HepG2 (cell line): ENCODE measurements around the gene SAP25. TPM values are rescaled to one million over a fixed set of nuclear protein-coding genes. Genes with fewer than 3 reads are reported as not detected.

ENCODE experiments used
- ADNP ChIP-seq: sonication (generic); formaldehyde crosslinking; IDR thresholded peaks from 2 replicates; pipeline ENCODE4 v1.4.0; 2020; ENCODE audit warnings: missing genetic modification reagents
- CENPT ChIP-seq: sonication (generic); formaldehyde crosslinking; IDR thresholded peaks from 2 replicates; pipeline ENCODE4 v1.8.0; 2022; ENCODE audit warnings: low read depth, mild to moderate bottlenecking, moderate library complexity, missing genetic modification reagents
- FOXA1 ChIP-seq, 2 experiments: fragments of 450-650 bp in 1 of 2; sonication (generic) in 1 of 2; formaldehyde crosslinking in 1 of 2; IDR thresholded peaks; 2 replicates each; pipeline versions ENCODE4 v1.4.0 to v1.6.1; 2016 to 2020; ENCODE audit warnings: missing genetic modification reagents in 1 of 2
- GABPB1 ChIP-seq: IDR thresholded peaks from 2 replicates; pipeline ENCODE4 v1.6.1; 2016; ENCODE audit warnings: mild to moderate bottlenecking, missing genetic modification reagents, moderate library complexity, missing compliant biosample characterization
- MIER3 ChIP-seq: IDR thresholded peaks from 2 replicates; pipeline ENCODE4 v1.6.1; 2016; ENCODE audit warnings: missing compliant biosample characterization, borderline replicate concordance
- NR2F6 ChIP-seq, 2 experiments: IDR thresholded peaks; 2 replicates each; pipeline ENCODE4 v1.6.1; 2016; ENCODE audit warnings: antibody characterized with exemption in 1 of 2, mild to moderate bottlenecking in 1 of 2
- POLR2G ChIP-seq: fragments of 200-400 bp; formaldehyde crosslinking; IDR thresholded peaks from 2 replicates; pipeline ENCODE4 v1.6.1; 2018; ENCODE audit warnings: mild to moderate bottlenecking, low read depth, low read length, moderate library complexity
- RARG ChIP-seq: sonication (generic); formaldehyde crosslinking; IDR thresholded peaks from 2 replicates; pipeline ENCODE4 v1.4.0; 2020; ENCODE audit warnings: low read depth, mild to moderate bottlenecking, missing genetic modification reagents
- RBM22 ChIP-seq: fragments of 200-400 bp; formaldehyde crosslinking; optimal IDR thresholded peaks from 2 replicates; pipeline ENCODE3; 2017; ENCODE audit warnings: mild to moderate bottlenecking, low read length, moderate library complexity
- ZNF562 ChIP-seq: sonication (generic); formaldehyde crosslinking; IDR thresholded peaks from 2 replicates; pipeline ENCODE4 v1.8.0; 2022; ENCODE audit warnings: missing genetic modification reagents, borderline replicate concordance
- polyA plus RNA-seq, 8 experiments: library from polyadenylated mRNA; depleted of rRNA in 3 of 8; stranded (reverse) in 7 of 8; unstranded in 1 of 8; fragments of >200 nt; fragmentation: Illumina TruSeq in 4 of 8; extraction: Trizol in 4 of 8; gene quantifications; 2 replicates each; pipeline versions ENCODE4 v1.2.1 to v1.2.3, GENCODE V29; 2011 to 2016; ENCODE audit warnings: low read depth in 4 of 8, missing spikeins in 1 of 8, mixed read lengths in 1 of 8; ENCODE audit not compliant: insufficient read depth in 1 of 8
- total RNA-seq, 5 experiments: library from RNA; depleted of rRNA; stranded (reverse); fragments of >200 nt; fragmentation: Illumina TruSeq; extraction: Trizol; gene quantifications; 2 replicates each; pipeline ENCODE4 v1.2.3, GENCODE V29; 2016; ENCODE audit warnings: low read depth in 1 of 5
- TF ChIP-seq, protein P1 (sequence below): sonication (generic); formaldehyde crosslinking; IDR thresholded peaks from 2 replicates; pipeline ENCODE4 v1.4.0; 2020; ENCODE audit warnings: missing genetic modification reagents
- TF ChIP-seq, protein P2 (sequence below): sonication (generic); formaldehyde crosslinking; IDR thresholded peaks from 2 replicates; pipeline ENCODE4 v1.5.0; 2020; ENCODE audit warnings: missing genetic modification reagents, mild to moderate bottlenecking, borderline replicate concordance
- TF ChIP-seq, protein P3 (sequence below): IDR thresholded peaks from 2 replicates; pipeline ENCODE4 v1.6.1; 2016; ENCODE audit warnings: control low read depth
- TF ChIP-seq, protein P4 (sequence below): IDR thresholded peaks from 2 replicates; pipeline ENCODE4 v1.4.0; 2020; ENCODE audit warnings: mild to moderate bottlenecking, missing genetic modification reagents
- TF ChIP-seq, protein P5 (sequence below): sonication (generic); formaldehyde crosslinking; IDR thresholded peaks from 2 replicates; pipeline ENCODE4 v1.8.0; 2022; ENCODE audit warnings: mild to moderate bottlenecking, missing genetic modification reagents; ENCODE audit not compliant: insufficient replicate concordance

SAP25 gene
- total and polyA plus RNA-seq, 2 of the 13 experiments (the other 11 are each of a cell fraction or from before 2014, with no cell fraction given) = 0.15 to 0.20 TPM

DNA sequence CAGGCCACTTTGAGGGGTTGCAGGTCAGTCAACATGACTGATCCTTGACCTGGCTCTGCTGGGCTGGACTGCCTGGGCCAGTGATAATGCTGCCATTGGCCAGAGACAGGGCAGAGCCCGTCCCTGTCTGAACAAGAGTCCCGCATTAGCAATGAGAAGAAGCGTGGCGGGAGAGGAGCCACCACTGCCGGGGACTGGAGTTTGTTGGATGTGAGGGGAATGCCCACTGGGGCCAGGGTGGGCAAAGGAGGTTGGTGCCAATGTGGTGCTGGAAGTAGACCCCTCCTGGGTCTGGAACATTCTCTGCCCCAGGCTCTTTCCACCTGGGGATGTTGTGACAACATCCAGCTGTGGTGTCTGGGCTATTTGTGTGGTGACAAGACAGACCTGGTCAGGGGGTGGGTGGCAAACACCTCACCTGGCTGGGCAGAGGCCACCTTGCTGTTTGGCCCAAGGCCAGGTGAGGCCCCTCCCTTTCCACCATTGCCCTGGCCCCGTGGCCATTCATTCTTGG is 7.6 kb downstream of the SAP25 start (continued):
- TF ChIP-seq POLR2G = peak; percentile 4; the same call in 1 of the 2 replicates
- TF ChIP-seq RBM22 = peak; percentile 93
- TF ChIP-seq, protein P1, sequence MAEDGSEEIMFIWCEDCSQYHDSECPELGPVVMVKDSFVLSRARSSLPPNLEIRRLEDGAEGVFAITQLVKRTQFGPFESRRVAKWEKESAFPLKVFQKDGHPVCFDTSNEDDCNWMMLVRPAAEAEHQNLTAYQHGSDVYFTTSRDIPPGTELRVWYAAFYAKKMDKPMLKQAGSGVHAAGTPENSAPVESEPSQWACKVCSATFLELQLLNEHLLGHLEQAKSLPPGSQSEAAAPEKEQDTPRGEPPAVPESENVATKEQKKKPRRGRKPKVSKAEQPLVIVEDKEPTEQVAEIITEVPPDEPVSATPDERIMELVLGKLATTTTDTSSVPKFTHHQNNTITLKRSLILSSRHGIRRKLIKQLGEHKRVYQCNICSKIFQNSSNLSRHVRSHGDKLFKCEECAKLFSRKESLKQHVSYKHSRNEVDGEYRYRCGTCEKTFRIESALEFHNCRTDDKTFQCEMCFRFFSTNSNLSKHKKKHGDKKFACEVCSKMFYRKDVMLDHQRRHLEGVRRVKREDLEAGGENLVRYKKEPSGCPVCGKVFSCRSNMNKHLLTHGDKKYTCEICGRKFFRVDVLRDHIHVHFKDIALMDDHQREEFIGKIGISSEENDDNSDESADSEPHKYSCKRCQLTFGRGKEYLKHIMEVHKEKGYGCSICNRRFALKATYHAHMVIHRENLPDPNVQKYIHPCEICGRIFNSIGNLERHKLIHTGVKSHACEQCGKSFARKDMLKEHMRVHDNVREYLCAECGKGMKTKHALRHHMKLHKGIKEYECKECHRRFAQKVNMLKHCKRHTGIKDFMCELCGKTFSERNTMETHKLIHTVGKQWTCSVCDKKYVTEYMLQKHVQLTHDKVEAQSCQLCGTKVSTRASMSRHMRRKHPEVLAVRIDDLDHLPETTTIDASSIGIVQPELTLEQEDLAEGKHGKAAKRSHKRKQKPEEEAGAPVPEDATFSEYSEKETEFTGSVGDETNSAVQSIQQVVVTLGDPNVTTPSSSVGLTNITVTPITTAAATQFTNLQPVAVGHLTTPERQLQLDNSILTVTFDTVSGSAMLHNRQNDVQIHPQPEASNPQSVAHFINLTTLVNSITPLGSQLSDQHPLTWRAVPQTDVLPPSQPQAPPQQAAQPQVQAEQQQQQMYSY (CRISPR knock-in tag) = no peak
- TF ChIP-seq, protein P2, sequence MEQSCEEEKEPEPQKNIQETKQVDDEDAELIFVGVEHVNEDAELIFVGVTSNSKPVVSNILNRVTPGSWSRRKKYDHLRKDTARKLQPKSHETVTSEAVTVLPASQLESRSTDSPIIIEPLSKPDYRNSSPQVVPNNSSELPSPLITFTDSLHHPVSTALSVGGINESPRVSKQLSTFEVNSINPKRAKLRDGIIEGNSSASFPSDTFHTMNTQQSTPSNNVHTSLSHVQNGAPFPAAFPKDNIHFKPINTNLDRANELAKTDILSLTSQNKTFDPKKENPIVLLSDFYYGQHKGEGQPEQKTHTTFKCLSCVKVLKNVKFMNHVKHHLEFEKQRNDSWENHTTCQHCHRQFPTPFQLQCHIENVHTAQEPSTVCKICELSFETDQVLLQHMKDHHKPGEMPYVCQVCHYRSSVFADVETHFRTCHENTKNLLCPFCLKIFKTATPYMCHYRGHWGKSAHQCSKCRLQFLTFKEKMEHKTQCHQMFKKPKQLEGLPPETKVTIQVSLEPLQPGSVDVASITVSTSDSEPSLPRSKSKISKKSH (CRISPR knock-in tag) = no peak
- TF ChIP-seq, protein P3, sequence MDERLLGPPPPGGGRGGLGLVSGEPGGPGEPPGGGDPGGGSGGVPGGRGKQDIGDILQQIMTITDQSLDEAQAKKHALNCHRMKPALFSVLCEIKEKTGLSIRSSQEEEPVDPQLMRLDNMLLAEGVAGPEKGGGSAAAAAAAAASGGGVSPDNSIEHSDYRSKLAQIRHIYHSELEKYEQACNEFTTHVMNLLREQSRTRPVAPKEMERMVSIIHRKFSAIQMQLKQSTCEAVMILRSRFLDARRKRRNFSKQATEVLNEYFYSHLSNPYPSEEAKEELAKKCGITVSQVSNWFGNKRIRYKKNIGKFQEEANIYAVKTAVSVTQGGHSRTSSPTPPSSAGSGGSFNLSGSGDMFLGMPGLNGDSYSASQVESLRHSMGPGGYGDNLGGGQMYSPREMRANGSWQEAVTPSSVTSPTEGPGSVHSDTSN (CRISPR knock-in tag) = no peak
- no peak for TF ChIP-seq ADNP (CRISPR knock-in tag)
- TF ChIP-seq, protein P4, sequence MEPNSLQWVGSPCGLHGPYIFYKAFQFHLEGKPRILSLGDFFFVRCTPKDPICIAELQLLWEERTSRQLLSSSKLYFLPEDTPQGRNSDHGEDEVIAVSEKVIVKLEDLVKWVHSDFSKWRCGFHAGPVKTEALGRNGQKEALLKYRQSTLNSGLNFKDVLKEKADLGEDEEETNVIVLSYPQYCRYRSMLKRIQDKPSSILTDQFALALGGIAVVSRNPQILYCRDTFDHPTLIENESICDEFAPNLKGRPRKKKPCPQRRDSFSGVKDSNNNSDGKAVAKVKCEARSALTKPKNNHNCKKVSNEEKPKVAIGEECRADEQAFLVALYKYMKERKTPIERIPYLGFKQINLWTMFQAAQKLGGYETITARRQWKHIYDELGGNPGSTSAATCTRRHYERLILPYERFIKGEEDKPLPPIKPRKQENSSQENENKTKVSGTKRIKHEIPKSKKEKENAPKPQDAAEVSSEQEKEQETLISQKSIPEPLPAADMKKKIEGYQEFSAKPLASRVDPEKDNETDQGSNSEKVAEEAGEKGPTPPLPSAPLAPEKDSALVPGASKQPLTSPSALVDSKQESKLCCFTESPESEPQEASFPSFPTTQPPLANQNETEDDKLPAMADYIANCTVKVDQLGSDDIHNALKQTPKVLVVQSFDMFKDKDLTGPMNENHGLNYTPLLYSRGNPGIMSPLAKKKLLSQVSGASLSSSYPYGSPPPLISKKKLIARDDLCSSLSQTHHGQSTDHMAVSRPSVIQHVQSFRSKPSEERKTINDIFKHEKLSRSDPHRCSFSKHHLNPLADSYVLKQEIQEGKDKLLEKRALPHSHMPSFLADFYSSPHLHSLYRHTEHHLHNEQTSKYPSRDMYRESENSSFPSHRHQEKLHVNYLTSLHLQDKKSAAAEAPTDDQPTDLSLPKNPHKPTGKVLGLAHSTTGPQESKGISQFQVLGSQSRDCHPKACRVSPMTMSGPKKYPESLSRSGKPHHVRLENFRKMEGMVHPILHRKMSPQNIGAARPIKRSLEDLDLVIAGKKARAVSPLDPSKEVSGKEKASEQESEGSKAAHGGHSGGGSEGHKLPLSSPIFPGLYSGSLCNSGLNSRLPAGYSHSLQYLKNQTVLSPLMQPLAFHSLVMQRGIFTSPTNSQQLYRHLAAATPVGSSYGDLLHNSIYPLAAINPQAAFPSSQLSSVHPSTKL (CRISPR knock-in tag) = no peak; the same call in 1 of the 2 replicates
- peak; percentile 19; the same call in 1 of the 2 replicates for TF ChIP-seq GABPB1
- TF ChIP-seq MIER3 (CRISPR knock-in tag) = 0 out of 2 replicates have a peak, but pooled peaks have one; percentile 40
- TF ChIP-seq, protein P5, sequence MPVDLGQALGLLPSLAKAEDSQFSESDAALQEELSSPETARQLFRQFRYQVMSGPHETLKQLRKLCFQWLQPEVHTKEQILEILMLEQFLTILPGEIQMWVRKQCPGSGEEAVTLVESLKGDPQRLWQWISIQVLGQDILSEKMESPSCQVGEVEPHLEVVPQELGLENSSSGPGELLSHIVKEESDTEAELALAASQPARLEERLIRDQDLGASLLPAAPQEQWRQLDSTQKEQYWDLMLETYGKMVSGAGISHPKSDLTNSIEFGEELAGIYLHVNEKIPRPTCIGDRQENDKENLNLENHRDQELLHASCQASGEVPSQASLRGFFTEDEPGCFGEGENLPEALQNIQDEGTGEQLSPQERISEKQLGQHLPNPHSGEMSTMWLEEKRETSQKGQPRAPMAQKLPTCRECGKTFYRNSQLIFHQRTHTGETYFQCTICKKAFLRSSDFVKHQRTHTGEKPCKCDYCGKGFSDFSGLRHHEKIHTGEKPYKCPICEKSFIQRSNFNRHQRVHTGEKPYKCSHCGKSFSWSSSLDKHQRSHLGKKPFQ (CRISPR knock-in tag) = peak; percentile 7
- no peak for TF ChIP-seq ZNF562 (CRISPR knock-in tag)
- TF ChIP-seq NR2F6 (IDR thresholded peaks at IDR 0.05) = no peak
- 0 out of 2 replicates have a peak, but pooled peaks have one; percentile 17 for TF ChIP-seq NR2F6 (CRISPR knock-in tag; IDR thresholded peaks at IDR 0.05)
- no peak for TF ChIP-seq CENPT (CRISPR knock-in tag)
- no peak for TF ChIP-seq FOXA1 (IDR thresholded peaks at IDR 0.05)
- peak; percentile 42; the same call in 1 of the 2 replicates for TF ChIP-seq FOXA1 (CRISPR knock-in tag; IDR thresholded peaks at IDR 0.05)
- no peak for TF ChIP-seq RARG (CRISPR knock-in tag)
